ENCODE results near the gene CYBA.
A peak's percentile ranks its signal among the peaks of the same experiment; 100 is the strongest.

The CYBA gene

DNA sequence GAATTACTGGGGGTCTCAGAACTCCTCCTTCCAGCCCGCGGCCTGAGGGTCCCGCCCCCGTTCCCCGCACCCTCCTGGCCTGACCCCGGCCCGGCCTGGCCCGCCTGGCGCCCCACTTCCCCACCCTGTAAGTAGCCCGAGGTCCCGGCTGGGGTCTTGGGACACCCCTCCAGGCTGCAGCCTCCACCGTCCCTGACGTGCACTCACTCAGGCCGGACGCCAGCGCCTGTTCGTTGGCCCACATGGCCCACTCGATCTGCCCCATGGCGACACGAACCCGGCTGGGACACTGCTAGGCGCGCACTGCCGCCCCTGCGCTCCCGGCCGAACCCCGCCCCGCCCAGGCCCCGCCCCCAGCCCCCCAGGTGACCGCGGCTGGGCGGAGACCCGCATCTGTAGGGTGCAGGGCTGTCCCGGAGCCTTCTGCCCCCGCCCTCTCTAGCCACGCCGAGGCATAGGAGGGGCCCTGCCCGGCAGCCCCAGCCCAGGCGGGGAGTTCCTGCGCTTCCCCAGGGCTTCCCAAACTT lies at the start of gene CYBA:
Gene CYBA, minus strand, starts transcription at position 305 of the 527 bp plus-strand sequence. Its CDS starts 40 bp downstream, at position 265.
- peak; percentile 91 for DNase-seq

DNA sequence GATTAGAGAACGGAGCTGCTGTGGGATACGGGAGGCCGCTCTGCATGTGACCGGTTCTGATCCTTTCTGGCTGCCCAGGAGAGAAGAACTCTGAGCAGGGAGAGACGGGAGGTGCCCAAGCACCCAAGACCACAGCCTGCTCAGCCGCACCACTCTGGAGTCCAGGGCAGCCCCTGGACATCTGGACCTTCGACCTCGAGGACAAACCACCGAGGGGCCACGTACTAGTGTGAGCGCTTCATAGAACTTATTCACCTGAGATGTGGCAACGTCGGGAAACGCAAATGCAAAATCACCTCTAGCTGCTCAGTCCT lies 49.4 kb upstream of the CYBA start:
- no peak for DNase-seq

DNA sequence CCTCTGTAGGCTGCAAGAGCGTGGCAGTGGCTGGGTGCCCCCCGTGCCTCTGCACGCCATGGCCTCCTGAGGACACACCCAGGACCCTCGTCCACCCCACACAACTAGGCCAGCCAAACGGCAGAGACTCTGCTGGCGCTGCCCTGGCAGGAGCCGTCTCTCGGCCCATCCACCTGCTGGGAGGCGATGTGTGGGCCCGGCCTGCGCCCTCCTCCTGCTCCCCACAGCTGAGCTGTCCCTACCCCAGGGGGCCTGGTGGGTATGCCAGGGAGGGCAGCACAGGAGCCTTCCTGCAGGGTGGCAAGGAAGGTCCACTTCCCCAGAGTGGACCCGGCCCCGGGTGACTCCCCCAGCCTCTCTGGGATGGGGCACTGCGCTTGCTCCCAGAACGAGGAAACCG lies 48.3 kb upstream of the CYBA start:
- no peak for DNase-seq

DNA sequence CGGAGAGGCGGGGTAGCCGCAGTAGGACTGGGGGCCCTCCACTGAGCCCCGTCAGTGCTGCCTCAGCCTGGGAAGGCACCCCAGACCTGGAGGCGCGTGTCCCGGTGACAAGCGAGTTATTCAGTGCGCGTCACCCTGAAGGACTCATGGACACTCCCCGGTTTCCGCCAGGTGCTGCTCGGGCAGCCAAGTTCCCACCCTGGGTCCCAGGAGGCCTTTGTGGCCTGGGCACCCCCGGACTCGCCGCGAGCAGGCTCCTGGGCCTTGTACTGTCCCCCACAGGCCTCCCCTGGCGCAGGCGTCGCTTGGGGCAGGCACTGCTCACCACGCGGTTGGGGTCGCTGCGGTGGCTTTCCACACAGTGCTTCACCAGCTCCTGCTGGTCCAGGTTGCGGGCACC lies 47.8 kb upstream of the CYBA start:
- no peak for DNase-seq

DNA sequence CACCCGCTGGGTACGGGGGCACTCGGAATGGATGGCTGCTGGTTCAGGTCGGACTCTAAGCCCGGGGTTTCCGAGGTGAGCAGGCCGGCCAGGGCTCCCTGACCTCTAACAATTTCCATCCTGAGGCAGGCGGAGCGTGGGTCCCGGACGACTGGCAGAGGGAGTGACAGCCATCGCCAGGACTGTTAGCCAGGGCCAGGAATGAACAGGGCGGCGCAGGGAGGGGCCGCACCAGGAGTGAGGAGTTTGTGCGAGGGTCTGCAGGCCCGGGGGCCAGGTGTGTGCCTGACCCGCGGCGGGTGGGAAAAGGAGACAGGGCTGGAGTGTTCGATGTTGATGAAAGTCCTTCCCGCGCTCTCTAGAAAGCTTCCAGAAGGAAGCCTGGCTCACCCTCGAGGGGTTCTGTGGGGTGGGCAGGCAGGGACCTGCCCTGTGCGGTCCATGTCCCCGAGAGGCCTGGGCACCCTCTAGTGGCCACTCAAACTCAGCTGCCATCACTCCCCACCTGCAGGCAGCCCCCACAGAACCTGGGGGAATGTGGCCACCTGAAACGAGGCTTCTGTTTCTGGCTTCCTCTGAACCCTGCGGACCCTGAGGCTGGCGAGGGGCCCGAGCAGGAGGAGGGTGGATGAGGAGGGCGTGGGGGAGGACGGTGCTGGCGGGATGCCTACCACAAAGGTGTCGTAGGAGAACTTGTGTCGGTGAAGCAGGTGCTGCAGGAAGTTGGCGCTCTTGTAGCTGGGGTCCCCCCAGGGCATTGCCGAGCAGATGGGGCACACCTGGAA lies 47.2 kb upstream of the CYBA start:
- DNase-seq = no peak

DNA sequence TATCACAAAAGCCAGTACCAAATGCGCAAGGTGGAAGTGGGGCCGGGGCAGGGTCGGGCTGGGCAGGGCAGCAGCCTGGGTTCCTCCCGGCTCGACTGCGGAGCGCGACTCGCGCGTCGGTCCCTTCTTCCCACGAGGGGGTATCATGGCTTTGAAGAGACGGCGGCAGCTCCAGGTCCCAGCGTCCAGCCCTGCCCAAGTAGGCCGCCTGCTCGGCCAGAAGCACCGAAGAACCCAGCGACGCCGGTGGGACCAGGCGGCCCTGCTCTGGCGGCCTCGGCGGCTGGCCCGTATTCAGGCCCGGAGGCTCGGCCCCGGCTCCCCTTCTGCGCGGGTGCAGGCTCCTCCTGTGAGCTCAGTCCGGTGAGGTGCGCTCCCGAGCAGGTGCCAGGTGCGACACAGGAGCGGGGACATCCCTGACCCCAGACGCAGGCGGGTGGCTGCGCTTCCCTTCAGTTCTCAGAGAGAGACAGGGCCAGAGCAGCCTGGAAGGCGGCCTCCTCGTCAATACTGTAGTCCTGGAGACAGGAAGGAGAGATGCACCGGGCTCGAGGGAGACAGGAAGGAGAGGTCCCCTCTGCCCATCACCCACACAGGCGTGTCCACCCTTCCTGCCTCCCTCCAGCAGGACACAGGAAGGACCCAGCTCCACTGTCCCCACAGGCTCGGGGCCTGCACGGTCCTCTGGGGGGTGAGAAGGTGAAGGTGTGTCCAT lies 46.4 kb upstream of the CYBA start:
- no peak for DNase-seq

DNA sequence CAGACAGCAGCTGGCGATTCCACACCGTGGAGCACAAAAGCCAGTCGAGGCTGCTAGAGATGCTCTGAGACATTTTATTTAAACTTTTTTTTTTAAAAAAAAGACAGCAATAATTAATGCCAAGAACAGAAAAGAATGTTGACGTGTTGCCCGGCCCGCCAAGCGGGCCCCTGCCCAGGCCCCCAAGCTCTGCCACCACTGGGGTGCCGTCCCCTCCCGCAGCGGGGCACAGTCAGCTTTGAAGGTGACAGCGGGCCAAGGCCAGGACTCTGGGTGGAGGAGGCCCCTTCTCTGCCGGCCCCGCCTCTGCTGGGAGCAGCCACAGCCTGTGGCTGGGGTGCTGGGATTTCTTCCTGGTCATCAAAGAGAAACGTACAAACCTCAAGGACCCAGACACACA lies 45.6 kb upstream of the CYBA start:
- no peak for DNase-seq

DNA sequence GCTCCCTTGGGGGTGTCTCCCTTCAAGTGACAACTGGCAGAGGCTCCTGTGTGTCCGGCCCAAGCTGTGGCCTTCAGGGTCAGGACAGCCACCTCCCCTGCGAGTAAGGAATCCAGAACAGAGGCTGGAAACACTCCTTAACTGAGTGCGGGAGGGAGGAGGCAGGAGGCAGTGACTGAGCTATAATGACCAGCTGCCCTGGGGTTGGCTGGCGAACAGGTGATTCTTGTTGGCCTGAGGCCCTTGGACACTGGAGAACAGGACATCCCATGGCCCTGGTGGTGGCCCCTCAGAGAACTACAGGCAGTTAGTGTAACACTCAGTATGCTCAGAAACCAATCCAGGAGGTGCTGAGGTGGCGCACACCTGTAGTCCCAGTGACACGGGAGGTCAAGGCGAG lies 44.9 kb upstream of the CYBA start:
- DNase-seq = no peak

DNA sequence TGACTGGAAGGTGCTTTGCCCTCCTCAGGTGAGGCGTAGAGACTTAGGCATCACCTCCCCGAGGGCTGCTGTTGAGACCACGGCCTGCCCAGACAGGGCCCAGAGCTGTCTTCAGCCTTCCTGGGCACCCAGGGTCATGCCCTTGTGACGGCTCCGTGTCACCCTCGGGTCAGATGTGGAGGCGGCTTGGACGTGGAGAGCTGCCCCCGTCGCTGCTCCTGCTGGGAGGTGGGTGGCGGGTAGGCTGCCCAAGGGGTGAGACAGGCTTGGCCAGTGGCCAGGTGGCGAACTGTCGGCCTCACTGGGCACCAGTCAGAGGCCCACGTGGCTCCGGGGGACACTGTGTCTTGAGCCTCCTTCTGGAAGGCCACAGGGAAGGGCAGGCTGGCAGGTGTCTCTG lies 44.4 kb upstream of the CYBA start:
- DNase-seq = no peak

DNA sequence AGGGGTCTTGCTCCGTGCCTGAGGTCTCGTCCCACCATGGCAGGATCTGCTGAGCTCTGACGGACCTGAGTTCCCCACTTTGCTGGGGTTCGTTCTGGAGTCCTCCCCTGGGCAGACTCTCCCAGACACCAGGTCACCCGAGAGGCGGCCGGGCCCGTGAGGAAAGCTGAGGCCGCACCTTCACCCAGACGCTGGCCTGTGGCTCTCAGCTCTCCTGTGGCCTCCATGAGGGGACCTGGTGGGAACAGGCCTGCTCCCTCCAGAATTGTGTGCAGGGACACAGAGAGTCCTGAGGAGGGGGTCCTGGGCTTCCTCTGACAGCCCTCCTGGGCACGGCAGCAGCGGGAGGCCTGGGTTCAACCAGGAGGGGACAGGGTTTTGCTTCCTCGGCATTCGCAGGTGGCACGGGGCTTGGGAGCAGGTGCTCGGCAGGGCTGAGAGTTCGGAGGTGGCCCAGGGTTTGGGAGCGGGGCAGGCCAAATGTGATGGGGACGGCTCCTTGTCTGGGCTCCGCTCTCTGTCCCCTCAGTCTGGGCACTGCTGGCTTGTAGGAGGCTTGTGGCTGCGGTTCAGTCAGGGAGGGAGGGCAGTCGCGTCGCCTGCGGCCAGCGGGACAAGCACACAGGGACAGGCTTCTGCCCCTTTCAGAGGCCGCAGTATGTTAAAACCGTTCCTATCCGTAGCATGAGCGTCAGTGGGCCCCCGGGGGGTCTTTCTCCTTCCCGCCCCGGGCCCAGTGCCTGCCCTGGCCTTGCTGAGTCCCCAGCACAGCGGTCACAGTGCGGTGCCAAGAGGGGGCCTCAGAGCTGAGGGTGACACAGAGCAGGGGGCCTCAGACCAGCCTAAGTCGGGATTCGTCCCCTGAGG lies 43.6 kb upstream of the CYBA start:
- DNase-seq = no peak

DNA sequence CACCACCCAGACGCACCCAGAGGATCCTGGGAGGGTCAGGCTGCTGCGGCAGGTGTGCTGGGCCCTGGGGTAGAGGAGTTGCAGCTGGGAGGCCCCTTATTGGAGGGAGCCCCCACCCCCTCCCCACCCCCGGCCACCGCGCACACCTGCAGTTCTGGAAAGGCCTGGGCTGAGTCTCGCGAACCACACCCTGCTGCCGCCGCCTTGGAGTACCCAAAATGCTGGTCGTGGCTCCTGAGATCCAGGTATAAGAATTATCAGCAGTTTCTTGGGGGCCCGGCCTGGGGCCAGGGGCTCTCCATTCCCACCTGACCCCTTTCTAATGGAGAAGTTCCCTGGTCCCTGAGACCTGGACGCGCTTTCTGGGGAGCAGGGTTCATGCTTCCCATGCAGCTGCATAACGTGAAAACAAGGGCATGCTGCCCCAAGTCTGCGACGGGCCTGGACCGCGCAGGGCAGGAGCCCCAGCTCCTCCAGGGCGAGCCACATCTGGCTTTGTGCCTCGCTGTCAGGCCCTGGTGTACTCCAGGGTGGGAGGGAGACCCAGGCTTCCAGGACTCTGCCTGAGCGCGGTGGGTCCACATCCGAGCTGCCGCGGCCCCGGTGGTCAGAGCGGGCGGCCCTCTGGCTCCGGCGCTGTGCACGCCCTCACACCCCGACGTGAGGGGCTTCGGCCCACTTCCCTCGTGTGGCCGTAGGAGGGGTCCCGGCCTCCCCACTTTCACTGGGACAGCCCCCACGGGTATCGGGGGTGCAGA lies 42.7 kb upstream of the CYBA start:
- no peak for DNase-seq

DNA sequence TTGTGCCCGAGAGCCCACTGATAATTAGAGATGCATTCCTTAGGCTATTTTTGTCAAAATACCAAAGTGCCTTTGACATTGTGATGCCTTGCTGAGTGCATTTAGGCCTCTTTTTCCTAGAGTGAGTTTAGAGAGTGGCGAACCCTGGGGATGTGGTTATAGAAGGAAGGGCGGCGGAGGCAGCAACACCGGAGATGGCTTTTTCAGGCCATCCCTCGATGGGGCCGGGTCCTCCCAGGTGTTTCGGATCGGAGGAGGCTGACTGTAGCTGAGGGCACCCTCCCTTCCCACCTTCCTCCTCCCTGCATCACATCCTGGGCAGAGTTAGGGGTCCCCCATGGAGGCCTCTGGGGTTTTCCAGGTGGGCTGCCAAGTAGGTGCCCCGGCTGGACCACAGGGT lies 42.0 kb upstream of the CYBA start:
- DNase-seq = no peak

DNA sequence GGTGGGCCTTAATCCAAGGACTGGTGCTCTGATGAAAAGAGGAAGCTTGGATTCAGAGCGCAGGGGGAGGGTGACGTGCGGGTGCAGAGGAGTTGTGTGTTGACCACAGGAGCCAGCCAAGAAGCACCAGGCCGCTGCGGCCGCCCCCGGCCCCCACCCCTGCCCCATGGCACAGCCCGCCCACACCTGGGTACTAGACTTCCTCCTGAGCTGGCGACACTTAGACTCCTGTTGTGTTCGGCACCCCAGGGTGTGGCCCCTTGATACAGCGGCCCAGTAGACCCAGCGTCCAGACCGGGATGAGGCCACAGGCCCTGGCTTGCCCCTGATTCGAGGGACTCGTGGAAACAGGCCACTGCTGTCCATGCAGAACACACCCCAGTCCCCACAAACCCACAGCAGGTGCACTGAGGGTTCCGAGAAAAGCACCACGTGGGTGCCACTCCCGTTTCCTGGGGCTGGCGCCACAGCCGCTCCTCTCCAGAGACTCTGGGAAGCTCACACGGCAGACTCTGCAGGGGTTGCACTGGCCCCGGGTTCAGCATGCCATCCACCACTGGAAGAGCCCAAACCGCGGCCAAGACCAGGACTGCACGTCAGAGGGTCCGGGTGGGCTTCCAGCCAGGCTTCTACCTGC lies 41.2 kb upstream of the CYBA start:
- DNase-seq = peak; percentile 91

DNA sequence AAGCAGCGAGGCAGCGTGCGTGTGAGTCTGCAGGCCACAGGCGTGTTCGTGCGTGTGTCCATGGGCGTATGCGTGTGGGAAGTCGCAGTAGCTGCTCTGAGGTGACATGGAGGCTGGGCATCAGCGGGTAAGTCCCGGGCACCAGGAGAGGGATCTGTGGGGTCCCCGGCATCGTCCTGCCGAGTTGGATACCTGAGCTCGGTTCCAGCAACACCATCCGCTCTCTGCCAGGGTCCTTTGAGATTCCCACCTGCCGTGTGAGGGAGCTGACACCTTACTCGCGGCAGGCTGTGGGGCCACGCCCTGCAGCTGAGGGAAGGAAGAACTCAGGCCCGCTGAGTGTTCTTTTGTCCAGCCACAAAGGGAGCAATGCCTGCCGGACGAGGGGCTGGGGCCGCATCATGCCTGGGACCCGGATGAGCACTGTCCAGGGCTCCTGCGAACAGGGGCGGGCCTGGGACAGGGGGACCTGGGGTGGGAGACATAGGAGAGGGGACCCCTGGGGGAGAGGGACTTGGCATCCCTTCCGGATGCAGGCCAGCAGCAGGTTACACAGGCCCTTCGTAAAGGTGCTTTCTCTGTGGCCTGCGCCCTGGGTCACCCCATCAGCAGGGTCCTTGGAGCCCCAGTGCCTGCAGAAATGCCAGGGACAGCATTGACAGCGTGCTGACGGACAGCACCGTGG lies 40.4 kb upstream of the CYBA start:
- no peak for DNase-seq

DNA sequence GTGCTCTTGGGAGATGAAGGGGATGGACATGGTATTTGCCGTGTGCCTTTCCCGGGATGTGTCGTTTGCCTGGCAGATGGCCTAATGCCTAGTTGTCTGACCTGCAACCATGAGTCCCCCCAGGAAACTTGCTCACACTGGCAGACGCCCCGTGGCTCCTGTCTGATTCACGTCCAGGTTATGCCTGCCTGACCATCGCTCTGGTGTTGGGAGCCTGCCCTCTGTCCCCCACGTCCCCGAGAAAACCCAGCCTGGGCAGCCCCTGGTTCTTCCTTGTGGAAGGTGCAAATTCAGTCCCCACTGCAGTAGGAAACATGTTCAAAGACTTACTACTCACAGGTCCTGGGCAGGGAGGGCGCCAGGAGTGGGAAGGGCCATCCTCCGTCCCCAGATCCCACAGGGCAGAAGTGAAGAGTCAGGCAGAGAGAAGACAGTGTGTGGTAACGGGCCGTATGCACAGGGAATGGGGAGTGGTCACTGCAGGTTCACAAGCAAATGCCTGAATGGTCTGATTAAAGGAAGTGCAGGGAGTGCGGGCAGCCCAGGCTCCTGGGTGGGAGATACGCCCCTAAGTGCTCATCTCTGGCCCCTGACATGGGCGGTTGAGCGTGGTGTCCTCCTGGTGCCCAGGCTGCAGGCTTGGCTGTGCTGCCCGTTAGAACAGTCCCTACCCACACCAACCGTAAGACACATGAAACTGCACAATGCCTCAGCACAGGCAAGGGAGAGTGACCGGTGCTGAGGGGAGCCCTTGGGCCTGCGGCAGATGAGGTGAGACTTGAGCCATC lies 39.7 kb upstream of the CYBA start:
- DNase-seq = no peak

DNA sequence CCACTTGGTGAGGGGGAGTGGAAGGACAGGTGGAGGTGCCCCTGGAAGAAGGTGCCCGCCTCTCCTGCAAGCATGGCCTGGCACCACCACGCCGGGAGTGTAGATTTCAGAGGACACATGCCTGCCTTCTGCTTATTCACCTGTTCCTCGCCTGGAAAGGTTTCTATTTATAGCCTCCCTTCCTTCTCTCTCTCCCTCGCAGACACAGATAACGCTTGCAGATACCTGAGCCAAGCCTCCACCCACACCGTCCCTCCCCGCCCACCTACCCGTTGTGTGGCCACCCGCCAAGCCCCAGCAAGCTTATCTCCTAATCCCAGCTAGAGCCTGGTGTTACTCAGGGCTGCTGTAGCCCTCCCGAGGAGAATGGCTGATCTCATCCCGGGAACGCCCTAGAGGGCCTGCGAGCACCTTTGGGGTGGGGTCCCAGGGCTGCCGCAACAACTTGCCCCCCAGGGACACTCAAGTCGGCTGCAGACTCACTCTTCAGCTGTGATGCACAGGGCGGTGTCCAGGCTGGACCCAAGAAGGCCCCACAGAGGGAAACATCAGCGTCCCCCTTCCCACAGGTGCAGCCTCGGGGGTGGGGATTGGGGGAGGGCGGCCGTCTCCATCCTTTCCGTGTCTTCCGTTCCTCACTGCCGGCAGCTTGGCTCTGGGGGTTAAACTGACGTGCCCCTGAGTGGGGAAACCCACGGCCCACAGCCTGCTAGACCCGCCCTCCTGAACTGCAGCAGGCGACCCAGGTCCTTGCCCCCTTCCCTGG lies 37.3 kb upstream of the CYBA start:
- peak; percentile 88 for DNase-seq

DNA sequence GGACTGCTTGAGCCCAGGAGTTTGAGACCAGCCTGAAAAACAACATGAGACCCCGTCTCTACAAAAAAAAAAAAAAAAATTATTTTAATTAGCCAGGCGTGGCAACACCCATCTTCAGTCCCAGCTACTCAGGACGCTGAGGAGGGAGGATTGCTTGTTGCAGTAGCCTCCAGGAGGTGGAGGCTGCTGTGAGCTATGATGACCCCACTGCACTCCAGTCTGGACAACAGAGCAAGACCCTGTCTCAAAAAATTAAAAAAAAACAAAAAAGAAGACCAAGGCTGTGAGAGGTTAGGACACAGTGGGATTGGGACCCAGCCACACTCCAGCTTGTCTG lies 36.8 kb upstream of the CYBA start:
- peak; percentile 22 for DNase-seq

DNA sequence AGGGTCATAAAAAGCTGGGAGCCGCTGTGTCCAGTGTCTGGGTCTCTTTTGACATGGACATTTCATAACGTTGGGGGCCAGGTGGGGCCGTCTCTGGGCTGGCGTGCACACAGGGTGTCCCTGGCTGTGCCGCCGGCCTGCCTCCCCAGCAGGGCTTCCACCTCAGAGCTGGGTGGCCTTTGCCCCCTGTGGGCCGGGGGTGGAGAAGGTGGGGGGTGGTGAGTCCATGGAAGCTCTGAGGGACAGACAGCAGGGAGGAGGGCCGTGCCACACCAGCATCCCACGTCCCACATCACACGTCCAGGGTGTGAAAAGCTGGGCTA lies 36.4 kb upstream of the CYBA start:
- no peak for DNase-seq

DNA sequence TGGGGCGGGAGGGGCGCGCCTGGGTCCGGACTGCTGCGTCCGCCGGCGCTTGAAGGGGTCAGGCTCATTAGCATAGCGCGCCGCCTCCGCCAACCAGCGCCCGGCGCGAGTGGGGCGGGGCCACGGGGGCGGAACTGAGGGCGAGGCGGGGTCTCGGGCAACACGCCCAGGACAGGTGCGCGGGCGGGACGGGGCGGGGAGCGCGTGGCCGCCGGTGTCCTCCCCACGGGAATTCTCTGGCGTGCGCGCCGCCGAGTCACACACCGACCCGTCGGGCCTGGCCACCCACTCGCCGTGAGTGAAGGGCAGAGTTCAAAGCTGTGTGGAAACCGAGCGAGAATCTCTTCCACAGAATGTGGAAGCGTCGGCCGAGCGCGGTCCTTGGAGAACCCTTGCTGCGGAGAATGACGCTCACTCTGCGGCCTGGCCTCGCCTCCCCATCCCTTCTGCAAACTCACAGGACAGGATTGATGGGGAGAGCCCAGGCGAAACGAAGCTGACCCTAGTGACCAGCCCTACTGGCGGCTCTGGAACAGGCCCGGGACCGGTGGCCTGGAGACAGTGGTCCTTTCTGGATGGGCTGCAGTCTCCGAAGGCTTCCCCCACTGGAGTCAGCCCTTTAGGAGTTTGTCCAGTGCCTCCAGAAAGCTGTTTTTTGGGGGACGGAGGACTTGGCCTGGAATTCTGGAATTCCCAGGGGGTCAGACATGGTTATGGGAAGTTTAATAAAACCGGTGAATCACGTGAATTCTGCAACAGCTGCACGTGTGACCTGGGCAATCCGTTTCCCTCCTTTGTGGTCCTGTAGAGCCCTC lies 35.8 kb upstream of the CYBA start, which contains the start of gene SNAI3:
Gene SNAI3, minus strand, starts transcription at position 69 of the 815 bp plus-strand sequence. CDS start 101 bp downstream, outside the sequence.
- peak; percentile 90 for DNase-seq
